Measurements from ENCODE around the gene TOM1L2.
"Not testable (repeated sequence)": the region's sequence is repeated elsewhere in the genome, so short reads cannot be mapped to it uniquely, and the experiment has no call there.

The TOM1L2 gene

DNA sequence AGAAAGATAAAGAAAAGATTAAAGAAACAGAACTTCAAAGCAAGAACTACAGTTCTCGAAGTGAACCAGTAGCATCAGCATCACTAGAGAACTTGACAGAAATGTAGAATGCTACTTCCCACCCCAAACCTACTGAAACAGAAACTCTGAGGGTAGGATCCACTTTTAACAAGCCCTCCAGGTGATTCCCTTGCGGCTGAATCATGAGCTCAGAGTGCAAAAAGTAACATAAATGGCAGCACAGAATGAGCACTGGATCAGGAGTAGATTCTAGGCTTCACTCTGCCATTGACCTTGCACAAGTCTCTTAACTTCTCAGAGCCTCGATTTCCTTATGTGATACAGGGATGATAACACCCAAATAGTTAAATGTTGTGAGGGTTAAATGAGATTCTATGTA, 5.8 kb downstream of the TOM1L2 start:
- DNase-seq = no peak

DNA sequence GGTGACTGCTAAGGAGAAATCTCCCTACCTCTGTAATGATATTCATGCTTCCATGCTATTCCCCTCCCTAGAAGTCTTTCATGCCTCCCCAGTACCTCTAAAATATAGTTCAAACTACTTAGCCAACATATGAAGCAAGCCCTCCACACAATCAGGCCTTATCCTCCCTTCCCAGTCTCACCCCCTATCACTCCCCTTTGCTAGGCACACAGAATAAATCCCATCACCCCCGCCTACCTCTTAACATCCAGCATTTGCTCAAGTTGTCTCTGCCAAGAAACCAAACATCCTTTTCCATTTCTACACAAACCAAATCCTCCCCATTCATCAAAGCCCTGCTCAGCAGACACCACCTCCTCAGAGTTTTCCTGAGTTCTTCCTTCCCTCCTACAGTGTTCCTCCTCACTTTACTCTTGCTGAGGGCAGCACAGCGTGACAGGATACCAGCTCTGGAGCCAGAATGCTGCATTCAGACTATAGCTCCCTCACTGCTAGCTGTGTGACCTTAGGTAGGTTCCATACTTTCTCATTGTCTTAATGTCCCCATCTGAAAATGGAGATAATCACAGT, 7.0 kb downstream of the TOM1L2 start:
- DNase-seq = no peak

DNA sequence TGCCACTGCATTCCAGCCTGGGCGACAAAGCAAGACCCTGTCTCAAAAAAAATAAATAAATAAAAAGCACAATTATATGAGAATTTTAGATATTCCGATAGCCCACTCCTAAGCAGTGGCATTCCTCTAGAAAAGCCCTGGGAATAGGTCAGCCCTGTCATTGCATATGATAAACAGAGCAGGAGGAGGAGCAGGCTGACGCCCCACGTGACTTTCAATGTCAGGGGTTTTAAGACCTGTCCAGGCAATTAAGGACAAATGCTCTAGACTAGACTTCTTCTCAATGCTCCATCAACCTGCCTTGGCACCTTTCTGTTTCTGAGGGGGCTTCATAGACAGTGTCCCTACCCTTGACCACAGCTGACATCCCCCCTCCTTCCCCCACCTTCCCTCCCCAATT, 7.5 kb downstream of the TOM1L2 start:
- DNase-seq = no peak

DNA sequence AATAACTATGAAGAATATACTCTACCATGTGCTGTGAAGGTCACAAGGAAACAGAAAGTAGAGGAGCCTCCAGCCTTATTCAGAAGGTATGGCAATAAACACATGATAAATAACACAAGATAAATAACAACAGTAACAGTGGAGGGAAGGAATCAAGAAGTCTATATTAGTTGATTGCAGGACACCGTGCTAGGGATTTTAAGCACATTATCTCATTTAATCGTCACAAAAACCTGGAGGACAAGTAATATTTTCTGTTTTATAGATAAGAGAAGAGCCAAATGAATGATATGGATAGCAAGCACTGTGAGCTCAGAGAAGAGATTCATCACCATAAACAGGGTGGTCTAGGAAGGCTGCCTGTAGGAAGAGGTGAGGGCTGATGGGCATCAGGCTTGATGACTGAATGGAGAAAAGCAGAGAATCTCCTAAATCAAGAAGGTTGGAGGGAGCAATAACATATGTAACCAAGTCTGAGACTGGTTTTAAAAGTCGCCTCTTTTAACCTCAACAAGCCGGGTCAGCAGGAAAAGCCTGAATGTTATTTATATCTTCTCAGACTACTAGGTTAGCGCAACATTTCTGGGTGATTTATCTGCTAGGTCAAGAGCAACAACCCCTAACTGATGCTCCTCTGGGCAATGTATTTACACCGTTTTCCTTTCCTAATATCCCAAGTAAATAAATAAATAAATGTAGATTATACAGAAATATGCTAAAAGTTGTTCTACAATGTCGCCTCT, 8.3 kb downstream of the TOM1L2 start:
- no peak for DNase-seq

DNA sequence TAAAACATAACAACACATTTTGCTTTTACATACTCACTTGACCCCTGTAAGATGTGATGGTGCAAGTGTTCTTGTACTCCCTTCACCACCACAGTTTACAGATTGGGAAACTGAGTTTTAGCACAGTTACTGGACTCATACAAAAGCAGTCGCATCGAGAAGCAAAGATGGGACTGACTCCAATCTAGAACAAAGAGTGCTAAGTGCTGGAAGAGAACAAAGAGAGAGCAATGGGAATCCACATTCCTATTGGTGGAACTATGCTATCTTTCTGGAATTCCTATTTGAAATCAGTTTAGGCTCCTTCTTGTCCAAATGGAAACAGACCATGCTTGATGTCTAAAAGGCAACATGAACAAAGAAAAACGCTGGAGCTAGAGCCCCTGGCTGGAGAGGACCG, 9.1 kb downstream of the TOM1L2 start:
- DNase-seq = no peak

DNA sequence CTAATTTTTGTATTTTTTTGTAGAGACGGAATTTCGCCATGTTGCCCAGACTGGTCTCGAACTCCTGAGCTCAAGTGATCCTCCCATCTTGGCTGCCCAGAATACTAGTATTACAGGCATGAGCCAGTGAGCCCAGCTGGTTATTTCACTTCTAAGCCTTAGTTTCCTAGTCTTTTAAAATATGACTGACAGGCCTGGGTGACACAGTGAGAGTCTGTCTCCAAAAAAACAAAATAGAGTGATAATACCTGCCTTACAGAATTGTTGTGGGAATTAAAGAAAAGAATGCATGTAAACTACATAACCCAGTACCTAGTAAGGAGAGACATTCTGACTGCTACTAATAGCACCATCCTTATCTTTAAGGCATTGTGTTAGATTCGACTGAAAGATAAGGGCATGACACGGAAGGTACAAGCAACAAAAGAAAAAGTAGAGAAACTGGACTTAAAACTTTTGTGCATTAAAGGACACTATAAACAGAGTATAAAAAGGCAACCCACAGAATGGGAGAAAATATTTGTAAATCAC, 11.6 kb downstream of the TOM1L2 start:
- no peak for DNase-seq

DNA sequence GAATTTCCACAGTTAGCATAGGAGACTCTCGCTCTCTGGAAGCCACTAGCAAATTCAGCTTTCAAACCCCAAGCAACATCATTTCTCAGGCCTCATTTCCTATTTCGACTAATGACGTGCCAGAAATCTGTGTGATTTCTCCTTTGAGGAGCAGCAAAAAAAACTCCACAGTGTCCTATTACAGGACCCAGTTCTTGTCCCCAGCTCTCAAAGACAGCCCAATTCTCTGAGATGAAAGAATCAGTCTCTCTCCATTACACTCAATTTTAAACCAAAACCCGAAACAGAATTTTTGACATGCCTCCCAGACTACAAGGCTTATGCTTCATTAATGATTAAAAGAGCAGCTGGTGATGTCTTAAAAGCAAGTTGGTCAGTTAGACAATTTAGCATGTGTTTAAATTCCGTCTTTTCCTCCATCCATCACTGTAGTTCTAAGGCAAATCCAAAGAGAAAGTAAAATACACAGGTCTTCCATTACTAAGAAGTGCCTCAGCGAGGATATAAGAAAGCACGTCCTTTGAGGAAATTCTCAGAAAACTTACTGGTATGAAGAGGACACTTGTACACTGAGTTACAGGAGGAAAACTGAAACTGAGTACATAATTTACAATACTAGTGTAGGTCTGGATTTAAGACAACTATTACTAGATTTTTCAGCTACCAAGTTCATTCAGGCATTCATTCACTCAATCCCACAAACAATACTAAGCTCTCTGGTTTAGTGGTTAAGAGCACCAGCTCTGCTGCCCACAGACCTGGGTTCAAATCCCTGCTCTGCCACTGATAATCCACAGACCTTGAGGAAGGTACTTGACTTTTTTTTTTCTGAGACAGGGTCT, 12.5 kb downstream of the TOM1L2 start:
- DNase-seq = peak; percentile 5

DNA sequence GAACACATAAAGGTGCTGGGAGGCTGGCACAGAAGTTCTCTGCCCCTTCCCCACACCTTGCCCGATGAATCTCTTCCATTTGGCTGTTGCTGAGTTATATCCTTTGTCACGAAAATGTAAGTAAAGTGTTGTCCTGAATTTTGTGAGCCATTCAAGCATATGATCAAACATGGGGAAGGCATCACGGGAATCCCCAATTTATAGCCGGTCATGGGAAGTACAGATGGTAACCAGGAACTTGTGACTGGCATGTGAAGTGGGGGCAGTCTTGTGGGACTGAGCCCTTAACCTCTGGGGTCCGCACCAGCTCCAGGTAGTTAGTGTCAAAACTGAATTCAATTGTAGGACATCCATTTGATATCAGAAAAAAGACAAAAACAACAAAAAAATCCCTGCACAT, 13.2 kb downstream of the TOM1L2 start:
- DNase-seq = no peak

DNA sequence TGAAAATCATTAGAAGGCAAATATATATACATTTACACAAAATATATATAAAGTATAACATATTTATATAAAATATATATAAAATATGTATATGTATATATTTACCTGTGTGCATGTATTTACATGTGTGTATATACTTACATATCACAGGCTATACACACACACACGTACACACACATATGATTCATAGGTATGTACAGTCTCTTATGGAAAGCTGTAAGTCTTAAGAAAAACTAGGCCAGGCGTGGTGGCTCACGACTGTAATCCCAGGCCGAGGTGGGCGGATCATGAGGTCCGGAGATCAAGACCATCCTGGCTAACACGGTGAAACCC, 14.7 kb downstream of the TOM1L2 start:
- no peak for DNase-seq

DNA sequence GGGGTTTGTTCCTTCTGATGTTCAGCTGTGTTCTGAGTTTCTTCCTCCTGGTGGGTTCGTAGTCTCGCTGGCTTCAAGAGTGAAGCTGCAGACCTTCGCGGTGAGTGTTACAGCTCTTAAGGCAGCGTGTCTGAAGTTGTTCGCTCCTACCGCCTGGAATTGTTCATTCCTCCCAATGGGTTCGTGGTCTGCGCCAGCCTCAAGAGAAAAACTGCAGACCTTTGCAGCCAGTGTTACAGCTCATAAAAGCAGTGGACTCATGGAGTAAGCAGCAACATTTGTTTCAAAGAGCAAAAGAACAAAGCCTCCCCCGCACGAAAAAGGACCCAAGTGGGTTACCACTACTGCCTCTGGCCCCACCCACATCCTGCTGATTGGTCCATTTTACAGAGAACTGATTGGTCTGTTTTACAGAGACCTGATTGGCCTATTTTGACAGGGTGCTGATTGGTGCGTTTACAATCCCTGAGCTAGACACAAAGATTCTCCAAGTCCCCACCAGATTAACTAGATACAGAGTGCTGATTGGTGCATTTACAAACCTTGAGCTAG, 16.3 kb downstream of the TOM1L2 start:
- not testable (repeated sequence) for DNase-seq

DNA sequence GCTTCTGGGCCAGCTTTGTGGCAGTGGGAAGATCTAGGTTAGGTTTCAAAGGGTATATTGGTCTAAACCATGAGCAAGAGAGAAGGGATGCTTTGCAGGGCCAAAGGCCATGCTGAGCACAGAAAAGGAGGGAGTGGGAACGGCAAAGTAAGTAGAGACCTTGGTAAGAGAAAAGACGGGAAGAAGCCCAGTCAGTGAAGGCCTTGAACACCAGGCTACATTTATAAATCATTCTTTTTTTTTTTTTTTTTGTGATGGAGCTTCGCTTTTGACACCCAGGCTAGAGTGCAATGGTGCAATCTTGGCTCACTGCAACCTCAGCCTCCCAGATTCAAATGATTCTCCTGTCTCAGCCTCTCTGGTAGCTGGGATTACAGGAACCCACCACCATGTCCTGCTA, 18.1 kb downstream of the TOM1L2 start:
- DNase-seq = no peak

DNA sequence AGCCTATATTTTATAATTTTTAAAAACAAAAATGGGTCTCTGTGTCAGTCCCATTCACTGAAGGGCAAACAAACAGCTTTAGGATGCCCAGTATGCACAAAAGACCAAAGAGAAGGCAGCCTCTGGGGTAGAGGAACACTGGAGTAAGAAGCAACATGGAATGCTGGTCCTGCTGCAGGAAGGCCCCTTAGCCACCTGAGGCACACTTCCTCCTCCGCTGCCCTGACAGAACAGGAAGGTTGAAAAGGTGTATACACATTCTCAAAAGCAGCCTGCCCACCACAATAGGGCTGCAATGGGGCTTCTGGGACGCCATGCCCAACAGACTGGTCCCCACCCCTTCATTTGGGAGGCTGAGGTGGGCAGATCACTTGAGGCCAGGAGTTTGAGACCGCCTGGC, 19.5 kb downstream of the TOM1L2 start:
- DNase-seq = no peak

DNA sequence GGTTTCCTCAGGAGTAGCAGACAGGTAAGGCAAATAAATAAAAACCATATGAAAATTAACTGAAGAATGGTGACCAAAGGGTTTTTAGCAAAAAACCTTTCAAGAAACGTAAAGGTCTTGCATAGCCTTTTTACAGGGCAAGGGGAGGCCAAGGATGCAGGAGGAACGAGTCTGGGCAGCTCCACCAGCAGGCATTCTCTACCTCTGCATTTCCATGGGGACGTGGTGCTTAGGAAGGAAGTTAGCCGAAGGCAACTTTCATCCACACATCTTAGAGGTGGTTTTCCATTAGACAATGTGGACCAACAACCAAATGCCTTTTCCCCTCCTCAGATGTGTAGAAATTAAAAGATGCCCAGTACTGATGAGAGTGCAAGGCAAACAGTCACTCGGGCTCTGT, 20.7 kb downstream of the TOM1L2 start:
- no peak for DNase-seq

DNA sequence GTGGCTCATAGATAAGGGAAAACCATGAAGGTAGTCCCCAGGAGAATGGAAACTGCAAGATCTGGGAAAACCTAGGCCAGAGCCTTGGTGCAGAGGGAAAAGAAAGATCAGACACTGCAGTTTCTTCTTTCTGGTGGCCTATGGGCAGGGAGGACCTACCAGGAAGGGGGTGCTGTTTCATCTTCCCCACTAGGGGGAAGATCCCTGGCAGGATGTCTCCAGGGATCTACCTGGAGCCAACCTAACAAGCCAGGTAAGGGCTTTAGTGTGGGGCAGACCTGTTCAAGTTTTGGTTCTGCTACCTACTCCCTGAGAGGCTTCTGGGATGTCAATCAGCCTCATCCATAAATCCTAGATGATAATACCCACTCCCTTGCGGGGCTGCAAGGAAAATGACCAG, 21.4 kb downstream of the TOM1L2 start:
- no peak for DNase-seq

DNA sequence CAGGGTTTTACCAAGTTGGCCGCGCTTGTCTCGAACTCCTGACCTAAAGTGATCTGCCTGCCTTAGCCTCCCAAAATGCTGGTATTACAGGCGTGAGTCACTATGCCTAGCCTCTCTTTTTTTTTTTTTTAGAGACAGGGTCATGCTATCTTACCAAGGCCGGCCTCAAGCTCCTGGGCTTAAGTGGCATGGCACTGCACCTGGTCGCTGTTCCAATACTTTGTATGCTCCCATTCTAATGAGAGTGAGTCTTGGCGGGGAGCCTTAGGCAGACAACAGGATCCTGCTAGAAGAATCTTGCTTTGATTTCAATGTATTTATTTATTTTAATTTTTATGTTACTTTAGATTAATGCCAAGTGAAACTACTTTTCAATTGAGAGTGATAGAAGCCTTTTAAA, 21.9 kb downstream of the TOM1L2 start:
- no peak for DNase-seq

DNA sequence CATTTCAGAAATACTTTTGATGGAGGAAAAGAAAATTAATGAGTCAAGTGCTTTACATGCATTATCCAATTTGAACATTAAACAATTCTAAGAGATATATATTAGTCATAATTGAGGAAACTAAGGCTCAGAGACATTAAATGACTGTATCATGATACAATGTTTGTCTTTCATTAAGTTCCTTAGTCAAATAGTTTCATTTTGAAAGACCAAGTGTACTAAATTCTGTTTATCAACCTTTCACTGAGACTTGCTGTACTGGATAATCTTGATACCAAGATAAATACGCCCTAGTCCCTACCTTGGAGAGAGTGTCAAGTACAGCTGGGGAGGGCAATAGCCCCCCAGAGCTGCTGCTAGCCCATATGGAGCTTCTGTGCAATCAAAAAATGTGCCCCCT, 24.2 kb downstream of the TOM1L2 start:
- no peak for DNase-seq

DNA sequence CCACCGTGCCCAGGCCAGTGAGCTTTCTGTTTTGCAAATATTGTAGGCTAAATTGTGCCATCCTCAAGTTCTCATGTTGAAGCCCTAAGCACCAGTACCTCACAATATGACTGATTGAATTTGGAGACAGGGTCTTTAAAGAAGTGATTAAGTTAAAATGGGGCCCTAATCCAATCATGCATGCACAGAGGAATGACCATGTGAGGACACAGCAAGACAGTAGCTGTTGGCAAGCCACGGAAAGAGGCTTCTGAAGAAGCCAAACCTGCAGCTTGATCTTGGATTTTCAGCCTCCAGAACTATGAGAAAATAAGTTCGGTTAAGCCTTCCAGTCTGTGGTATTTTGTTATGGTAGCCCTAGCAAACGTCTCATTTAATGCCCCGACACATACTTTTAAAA, 24.9 kb downstream of the TOM1L2 start:
- no peak for DNase-seq

DNA sequence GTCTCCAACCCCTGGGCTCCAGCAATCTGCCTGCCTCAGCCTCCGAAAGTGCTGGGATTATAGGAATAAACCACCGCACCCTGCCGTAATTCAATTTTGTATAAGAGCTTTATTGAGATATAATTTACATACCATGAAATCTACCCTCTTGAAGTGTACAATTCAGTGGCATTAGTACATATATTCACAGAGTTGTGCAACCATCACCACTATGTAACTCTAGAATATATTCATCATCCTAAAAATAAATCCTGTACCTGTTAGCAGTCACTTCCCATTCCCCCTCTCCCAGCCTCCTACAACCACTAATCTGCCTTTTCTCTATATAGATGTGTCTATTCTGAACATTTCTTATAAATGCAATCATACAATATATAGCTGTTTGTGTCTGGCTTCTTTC, 26.1 kb downstream of the TOM1L2 start:
- DNase-seq = no peak

DNA sequence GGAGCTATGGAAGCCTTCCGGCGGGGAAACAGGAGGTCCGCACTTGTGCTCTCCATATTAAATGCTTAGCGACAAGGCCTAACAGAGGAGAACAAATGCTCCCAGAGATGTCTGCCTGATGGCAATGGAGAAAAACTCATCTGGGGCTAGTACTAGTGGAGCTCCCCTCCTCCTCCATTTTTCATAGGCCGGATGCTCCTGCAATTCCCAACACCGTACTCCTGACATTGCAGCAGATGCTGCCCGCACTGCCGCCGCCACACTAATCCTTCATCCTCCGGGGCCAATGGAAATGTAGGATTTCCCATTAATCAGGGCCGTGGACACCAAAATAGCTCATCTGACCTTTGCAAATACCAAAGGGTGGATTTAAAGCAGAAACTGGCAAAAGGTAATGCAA, 27.5 kb downstream of the TOM1L2 start:
- DNase-seq = no peak

DNA sequence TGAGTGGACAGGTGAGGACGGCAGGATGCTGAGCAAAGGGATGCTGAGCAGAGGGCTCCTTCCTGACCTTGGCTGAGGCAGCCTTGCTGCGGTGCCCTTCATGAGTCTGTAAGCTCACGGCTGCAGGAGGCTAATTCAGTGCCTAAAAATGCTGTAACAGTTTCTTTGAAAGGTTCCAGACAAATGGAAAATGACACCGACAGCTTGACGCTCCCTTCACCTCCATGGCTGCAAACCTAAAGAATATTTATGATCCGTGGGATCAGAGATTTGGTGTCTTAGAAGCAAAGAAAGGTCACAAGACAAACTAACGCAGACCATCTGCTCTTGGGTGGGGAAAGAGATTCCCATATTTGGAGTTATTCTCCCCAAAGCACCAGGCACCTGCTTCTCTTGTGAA, 28.0 kb downstream of the TOM1L2 start:
- DNase-seq = no peak

DNA sequence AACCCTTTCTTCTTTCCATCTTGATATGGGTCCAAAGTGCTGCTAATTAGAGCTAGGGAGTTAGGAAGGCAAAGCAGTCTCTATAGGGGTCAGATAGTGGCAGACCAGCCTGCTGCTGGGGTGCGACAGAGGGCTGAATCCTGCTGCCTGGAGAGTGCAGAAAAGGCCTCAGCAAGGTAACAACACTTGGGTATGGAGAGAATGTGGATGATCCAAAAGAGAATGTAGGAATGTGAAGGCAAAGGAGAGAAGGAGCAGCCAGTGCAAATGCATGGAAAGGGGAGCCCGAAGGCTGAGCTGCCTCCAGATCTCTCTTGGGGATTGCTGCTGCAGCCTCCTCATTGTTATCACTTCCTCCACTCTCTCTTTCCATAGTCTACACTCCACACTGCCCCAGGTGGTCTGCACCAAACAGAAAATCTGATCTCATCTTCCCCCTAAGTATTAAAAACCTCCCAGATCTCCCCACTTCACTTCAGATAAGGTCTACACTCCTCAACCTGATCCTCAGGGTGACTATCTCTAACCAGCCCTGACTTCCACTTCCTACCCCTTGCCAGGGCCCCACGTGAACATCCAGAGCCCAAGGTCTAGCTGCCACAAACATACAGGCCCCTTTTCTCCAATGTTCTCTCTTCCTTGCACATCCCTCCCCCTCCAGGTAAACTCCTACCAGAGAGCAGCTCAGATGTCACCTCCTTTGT, 28.8 kb downstream of the TOM1L2 start:
- no peak for DNase-seq

DNA sequence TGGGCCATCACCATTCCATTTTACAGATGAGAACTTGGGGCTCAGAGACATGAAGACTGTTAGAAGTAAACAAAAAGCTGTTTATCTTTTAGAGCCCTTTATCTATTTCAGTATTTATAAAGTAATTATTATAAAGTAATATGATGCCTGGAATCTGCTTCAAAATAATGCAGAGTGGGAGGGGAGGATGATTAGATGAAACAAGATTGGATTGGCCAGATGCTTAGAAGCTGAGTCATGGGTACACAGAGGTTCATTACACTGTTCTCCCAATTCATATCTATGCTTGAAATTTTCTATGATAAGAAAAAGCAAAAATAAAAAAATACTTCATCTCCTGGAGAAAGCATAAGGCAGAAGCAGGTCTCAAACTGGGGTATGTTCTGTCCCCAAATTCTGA, 29.4 kb downstream of the TOM1L2 start:
- no peak for DNase-seq

DNA sequence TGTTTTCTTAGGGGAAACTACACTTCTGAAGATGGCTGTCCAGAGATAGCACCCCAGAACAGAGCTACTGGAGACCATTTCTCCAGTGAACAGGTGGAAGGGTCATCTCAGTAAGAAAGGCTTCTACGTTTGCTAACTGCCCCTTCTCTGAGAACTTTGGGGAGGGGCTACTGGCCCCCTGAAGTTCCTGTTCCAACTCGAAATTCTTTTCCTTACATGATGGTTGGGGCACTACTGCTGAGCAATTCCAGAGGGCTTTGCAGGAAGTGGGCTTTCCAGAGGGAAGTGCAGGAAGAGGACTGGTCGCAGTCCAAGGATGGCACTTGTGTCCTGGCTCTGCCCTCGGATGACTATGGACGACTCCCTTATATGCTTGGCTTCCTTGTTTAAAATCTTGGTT, 31.2 kb downstream of the TOM1L2 start:
- DNase-seq = no peak
